ENCODE measurements around the gene CMKLR1. TPM values are rescaled to one million over a fixed set of nuclear protein-coding genes. Genes with fewer than 3 reads are reported as not detected.

Gene CMKLR1
- total and polyA plus RNA-seq, 2 donors (not counting 3 experiments of a cell fraction or from before 2014, with no cell fraction given): 0.61 TPM; not detected in 1

- intact Hi-C loops (cut with micrococcal nuclease) (no loop called here), dilution Hi-C loops (cut with MboI; ENCODE audit: extremely low pct_ligation_motif_present, low sequenced_read_pairs) (no loop called here)
- TF ChIP-seq JUN (IDR thresholded peaks at IDR 0.05; ENCODE audit: borderline replicate concordance, insufficient read depth, insufficient read length, low read depth) (no peak), EZH2 (IDR thresholded peaks at IDR 0.05; ENCODE audit: borderline replicate concordance, low read depth, low read length, severe bottlenecking) (no peak), CTCF (IDR thresholded peaks at IDR 0.05; ENCODE audit: extremely low read depth in 1 of 2, insufficient read depth in 1 of 2, low read depth in 1 of 2, low read length in 2 of 2) (no peak), POLR2A (IDR thresholded peaks at IDR 0.05; ENCODE audit: low read depth, low read length) (no peak), GATA2 (IDR thresholded peaks at IDR 0.05; ENCODE audit: insufficient read depth, insufficient read length, low read depth, low read length) (no peak), POLR2AphosphoS5 (IDR thresholded peaks at IDR 0.05; ENCODE audit: insufficient read depth, low read depth, low read length) (no peak), MYC (IDR thresholded peaks at IDR 0.05; ENCODE audit: low read depth, low read length) (no peak), FOS (IDR thresholded peaks at IDR 0.05; ENCODE audit: borderline replicate concordance, insufficient read depth, low read length) (no peak)
- TF ChIP-seq, protein P1, sequence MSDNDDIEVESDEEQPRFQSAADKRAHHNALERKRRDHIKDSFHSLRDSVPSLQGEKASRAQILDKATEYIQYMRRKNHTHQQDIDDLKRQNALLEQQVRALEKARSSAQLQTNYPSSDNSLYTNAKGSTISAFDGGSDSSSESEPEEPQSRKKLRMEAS (IDR thresholded peaks at IDR 0.05; ENCODE audit: insufficient read depth, insufficient read length): no peak
- Histone ChIP-seq H3K27ac (ENCODE audit: insufficient read depth, low read depth, low read length) (no peak overlapping the region), H4K20me1 (replicated peaks; ENCODE audit: control insufficient read depth, extremely low read depth, insufficient read depth, low read length) (no peaks in the 10 kb centered on the region), H3K36me3 (ENCODE audit: control insufficient read depth in 2 of 2, extremely low read depth in 1 of 2, insufficient read depth in 2 of 2, low read length in 2 of 2) (no peaks in the 10 kb centered on the region), H3K4me3 (replicated peaks in 1 of 3; ENCODE audit: insufficient read depth in 1 of 3, low read depth in 1 of 3, low read length in 3 of 3) (no peak overlapping the region), H3K9me3 (replicated peaks; ENCODE audit: control insufficient read depth, insufficient read depth, low read length) (no peaks in the 10 kb centered on the region), H3K9ac (replicated peaks; ENCODE audit: extremely low read depth, insufficient read depth, low read length) (no peak overlapping the region), H3K9me1 (replicated peaks; ENCODE audit: control insufficient read depth, extremely low read depth, insufficient read depth, low read length) (no peaks in the 10 kb centered on the region), H3K79me2 (ENCODE audit: control insufficient read depth, insufficient read depth, low read length) (no peaks in the 10 kb centered on the region), H2AFZ (ENCODE audit: low read depth, low read length) (no peak overlapping the region), H3K4me1 (ENCODE audit: control insufficient read depth, extremely low read depth, insufficient read depth, low read length) (no peaks in the 10 kb centered on the region), H3K27me3 (ENCODE audit: control insufficient read depth in 2 of 2, insufficient read depth in 2 of 2, low read length in 2 of 2) (no peaks in the 10 kb centered on the region), H3K4me2 (ENCODE audit: insufficient read depth, low read length) (no peak overlapping the region)
- CTCF ChIA-PET: no interaction called here
- FAIRE-seq (no peak), DNase-seq (ENCODE audit: low read depth, low spot score) (no peak)
- BruUV-seq (replicated peaks): no TSS peak
- POLR2A ChIA-PET: no interaction called here
Measured at GRCh38 chr12:108375986-108376663, 37.0 kb upstream of the CMKLR1 start.
